Bone marrow (tissue), 2 donors: ENCODE measurements around the gene PBX1.
"Not testable (repeated sequence)": the region's sequence is repeated elsewhere in the genome, so short reads cannot be mapped to it uniquely, and the experiment has no call there.

Experiments
- DNase-seq, 2 donors: peaks; one replicate each; lab custom pipeline; 2025; lab: John Stamatoyannopoulos, UW

The PBX1 gene

DNA sequence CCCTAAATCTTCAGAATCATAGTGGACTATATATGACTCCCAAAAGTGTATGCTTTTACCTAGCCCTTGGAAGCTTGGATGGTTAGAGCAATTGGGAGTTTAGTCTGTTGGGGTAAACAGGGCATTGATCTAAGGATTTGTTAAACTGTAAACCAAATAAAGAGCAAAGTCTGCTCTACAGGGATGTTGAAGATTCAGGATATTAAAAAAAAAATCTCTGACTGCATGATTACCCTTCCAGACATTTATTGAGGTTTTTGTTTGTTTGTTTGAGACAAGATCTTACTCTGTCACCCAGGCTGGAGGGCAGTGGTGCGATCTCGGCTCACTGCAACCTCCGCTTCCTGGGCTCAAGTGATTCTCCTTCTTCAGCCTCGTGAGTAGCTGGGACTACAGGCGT lies 31.6 kb downstream of the PBX1 start:
- no peak for DNase-seq

DNA sequence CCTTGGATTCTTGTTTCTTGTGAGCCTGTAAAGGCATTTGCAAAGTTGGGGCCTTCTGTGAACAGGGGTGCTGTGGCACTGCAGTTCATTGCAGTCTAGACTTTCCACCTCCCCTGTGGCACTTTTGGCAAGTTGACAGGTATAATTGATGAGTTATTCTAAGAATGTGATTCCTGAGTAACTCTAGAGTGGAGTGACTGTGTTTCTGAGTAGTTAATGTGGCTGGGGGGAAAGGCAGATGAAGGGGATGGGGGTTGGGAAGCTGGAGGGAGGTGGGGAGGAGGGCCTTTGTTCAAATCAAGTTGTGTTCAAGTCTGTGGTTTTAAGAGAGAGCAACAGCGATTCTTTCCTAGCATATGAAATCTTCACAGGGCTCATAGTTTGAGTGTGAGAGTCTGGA lies 32.9 kb downstream of the PBX1 start:
- no peak for DNase-seq

DNA sequence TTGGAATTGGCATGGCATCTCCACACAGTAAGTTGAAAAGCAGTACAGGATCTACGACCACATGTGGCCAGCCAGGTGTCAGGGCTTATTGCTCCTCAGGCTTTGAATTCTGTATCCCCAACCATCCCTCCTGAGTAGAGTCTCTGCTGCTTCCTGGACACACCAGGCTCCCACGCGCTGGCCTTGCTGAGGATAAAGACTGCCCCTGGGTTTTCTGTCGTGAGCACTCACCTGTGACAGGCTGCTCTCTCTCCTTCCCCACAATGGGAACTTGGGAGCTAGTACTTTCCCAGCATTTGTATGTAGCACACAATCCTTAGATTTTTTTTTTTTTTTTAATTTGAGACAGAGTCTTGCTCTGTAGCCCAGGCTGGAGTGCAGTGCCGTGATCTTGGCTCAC lies 33.6 kb downstream of the PBX1 start:
- DNase-seq = no peak

DNA sequence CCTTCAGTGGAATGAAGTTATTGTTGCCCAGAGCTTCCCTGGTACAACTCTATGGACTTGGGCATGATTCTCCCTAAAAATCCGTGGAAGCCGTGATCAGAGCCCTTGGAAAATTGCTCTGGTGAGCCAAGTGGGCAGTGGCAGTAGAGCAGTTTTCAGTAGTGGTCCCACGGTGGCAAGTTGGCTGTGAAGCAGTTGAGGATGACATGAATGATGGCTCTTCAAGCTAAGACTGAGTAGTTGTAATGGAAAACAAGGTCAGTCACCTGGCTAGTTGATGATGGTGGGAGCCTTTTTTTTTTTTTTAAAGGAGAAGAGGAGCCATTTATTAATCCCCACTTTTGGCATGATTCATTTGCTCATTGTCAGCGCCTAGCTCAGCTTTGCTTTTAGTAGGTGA lies 36.2 kb downstream of the PBX1 start:
- DNase-seq = no peak

DNA sequence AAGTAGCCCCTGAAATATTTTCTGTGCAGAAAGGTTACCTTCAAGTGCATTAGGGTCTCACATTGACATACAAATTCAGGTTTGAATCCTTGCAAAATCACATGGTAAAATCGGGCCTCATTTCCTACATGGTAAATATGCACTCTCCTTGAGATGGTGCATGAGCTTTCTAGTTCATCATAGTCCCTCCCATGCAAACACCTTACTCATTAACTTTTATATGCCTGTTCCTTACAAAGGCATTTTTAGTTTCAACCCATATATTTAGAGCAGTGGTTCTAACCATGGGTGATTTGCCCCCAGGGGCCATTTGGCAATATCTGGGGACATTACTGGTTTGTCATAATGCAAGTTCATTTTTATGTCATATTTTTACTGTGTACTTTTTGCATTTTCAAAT lies 37.2 kb downstream of the PBX1 start:
- DNase-seq = no peak

DNA sequence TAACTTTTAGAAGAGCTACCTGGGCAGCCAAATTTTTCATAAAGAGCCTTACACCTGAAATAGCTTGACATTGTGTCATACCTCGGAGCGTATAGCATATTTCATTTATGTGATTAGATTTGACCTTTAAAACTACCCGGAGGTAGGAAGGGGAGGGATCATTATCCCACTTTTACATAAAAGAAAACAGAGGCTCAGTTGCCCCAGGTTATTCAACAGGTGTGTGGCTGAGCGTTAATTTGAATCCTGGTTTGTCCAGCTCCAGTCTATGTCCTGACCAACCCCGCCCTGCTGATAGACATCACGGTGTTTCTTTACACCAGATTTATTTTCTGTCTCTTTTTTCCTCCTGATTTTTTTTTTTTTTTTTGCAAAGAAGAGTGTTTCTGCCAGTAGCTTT lies 39.7 kb downstream of the PBX1 start:
- DNase-seq = no peak

DNA sequence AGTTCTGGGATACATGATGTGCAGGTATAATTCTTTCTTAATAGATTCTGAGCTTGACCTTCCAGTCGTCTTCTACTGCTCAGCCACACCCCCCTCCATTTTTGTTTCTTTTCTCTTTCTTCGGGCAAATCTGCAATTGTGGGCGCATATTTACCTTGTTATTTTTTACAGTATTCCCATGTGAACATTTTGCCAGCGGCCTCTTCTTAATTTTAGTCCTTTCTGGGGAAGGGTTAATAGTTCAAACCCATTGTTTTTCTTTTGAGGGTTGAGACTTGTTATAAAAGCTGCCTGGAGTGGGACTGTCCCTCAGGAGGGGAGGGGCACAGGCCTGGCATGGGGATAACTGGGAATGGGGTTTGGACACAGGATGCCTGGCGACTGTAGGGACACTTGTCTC lies 40.3 kb downstream of the PBX1 start:
- no peak for DNase-seq

DNA sequence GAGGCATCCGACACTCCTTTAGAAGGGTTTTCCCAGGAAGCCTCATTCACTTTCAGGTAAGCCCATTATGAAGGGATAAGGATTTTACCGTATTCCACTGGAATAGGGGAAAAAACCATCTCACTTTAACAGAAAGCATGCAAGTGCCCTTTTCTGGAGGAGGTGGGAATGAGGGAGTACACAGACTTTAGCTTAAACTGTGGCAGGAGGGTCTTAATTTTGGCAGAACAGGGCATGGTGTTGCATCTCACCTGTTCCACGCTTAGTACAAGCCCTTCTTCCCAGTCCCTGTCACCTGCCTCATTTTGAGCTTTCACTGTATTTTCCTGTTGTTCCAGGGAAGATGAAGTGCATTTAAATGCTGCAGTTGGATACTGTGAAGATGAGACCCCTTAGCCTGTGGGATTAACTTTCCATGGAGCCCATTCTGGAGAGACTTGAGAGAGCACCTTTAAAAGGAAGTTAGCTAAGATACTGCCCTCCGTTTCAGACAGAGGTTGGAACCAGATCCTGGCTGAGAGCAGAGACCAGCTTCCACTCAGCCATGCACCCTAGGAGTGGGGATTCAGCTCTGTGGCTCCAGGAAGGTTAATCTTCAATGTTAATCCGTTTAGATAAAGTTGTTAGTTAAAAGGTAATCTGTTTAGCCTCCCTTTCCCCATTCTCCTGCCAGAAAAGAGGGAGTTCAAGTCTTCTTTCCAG lies 42.6 kb downstream of the PBX1 start:
- no peak for DNase-seq

DNA sequence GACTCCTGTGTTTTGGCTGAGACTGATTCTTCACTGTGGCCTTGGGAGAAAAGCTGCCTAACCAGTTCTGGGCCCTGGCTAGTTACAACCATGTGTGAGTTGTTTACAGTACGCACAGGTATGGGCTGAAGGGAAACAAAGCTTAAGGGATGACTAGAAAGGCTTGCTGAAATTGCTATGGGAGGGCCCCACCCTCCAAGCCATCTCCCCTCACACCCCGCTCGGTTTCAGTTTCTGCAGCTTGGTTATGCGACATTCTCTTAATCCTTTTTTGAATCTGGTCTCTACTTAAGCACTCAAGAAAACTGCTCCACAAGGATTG lies 43.1 kb downstream of the PBX1 start:
- no peak for DNase-seq

DNA sequence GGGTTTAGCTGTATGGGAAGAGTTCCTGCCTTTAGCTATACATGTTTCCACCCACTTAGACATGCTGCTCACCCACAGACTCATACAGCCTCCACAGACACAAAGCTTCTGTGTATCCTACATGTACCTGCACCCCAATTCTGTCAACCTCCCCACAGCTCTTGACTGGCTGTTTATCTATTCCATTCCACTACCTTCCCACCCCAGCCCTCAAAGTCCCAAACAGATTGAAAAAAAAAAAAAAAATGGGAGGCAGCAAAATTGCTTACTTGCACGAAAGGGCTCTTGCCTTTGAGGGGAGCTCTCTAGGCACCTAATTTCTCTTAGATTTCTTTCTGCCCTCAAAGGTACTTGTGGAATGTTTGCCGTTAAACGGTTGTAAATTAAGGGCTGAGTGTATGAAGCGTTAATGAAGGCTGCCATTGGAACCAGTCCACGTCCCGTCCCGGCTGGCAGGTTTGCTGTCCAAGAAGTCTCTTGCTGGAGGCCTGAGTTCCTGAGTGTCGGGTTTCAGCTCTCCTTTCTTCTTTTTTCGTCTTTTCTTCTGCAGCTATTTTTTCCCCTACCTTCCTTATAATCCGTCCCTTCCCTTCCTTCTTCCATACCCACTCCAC lies 43.6 kb downstream of the PBX1 start:
- DNase-seq = no peak

DNA sequence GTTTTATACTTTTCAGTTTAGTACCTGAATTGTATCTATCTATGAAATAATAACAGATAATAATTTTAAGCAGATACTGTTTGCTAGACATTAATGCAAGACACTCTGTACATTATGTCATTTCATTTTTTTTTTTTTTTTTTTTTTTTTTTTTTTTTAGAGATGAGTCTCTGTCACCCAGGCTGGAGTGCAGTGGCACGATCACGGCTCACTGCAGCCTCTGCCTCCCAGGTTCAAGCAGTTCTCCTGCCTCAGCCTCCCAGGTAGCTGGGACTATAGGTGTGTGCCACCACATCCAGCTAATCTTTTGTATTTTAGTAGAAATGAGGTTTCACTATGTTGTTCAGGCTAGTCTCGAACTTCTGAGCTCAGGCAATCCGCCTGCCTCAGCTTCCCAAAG lies 44.8 kb downstream of the PBX1 start:
- not testable (repeated sequence) for DNase-seq

DNA sequence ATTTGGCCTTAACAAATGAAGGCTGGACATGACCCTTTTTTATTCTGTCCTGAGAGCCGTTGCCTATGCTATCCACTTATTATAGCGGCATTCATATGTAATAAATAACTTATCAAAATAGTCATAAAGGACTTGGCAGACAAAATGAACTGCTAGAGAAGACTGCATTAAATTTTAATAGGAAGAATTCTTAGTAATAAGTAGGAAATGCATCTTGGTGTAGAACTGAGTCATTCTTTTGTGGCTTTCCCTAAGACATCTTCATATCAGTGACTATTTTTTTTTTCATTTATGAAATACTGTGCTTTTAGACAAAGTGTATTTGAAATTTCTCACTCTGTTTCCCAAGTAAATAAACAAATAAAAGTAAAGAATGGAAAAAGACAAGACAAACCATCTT lies 45.6 kb downstream of the PBX1 start:
- no peak for DNase-seq

DNA sequence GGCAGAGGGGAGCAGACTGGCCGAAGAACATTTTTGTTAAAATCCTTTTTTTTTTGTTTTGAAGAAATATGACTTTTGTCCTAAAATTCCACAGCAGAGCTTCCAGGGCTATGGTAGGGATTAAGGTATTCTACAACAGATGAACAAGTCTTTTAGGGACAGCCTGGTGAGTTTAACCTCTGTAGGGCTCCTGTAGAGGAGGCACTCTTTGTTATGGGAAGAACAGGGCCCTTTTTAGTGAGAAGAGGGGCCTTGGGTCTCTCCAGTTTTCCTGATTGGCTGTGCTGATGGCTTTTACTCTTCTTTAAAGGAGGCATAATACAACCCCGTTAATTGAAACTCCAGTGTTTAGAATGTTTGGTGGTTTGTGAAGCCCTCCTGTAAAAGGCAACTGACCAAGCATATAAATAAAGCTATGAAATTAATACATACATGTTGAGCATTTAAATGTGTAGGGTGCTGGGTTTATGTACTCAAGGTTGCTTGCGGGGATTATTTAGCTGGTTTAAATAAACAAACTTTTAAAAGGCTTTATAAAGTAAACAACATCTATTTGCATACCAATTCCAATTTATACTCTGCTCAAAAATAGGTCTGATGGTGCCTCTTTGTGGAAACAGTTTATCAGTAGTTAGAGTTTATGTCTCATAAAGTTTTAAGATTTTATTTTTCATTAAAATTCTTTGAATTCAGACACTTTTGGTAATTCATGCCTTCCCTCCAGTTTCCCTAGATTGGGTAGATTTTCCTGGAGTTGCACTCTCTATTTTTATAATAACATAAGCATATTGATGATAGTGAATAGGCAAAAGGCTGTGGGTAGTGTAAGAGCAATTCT lies 46.5 kb downstream of the PBX1 start:
- no peak for DNase-seq

DNA sequence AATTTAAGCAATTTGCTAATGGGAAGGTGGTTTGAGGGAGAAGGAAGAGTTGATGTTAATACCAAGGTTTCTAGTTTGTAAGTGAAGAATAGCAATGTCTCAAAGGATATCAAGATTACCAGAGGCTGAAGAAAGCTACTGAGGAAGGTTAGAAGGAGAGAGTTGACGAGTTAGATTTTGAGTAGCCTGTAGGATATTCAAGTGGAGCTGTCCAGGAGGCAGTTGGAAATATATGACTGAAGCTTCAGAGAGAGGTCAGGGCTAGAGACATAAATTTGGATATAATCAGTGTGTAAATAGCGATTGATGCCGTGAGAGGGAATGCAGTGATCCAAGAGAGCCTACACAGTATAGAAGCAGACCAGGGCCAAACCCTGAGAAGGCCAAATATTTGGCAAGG lies 48.4 kb downstream of the PBX1 start:
- no peak for DNase-seq

DNA sequence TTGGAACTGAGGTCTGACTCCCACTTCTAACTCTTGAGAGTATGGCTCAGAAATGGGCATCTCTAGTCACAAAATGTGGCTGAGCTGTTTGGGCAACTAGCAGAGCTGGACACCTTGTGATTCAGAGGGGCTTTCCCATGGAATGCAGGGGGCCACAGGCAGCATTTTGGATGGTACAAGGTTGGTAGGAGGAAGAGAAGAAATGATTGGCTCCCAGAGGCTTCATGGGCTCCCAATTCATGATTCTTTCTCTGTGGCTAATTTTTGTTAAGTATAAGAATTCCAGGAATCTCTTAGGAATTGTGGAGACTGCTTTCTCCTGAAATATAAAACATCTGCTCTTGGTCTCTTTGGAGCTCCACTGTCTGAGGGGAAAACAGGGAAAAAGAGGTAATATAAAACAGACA lies 49.7 kb downstream of the PBX1 start:
- DNase-seq = no peak

DNA sequence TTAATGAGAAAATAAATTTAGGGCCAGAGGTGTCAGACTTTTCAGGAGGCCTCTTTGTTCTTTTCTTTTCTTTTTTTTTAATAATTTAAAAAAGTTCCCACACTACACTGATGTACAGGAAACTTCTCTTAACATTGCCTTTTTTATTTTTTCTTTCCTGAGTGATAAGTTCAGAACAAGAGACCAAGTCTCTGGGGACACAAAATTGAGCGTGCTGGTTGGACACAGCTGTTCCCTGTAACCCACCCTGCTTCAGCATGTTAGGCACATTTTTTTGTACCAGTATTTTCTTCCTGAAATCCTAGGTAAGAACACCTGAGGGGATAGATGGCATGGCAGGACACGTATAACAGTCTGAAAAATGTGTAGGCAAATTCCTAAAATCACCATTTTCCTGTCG lies 50.1 kb downstream of the PBX1 start:
- no peak for DNase-seq

DNA sequence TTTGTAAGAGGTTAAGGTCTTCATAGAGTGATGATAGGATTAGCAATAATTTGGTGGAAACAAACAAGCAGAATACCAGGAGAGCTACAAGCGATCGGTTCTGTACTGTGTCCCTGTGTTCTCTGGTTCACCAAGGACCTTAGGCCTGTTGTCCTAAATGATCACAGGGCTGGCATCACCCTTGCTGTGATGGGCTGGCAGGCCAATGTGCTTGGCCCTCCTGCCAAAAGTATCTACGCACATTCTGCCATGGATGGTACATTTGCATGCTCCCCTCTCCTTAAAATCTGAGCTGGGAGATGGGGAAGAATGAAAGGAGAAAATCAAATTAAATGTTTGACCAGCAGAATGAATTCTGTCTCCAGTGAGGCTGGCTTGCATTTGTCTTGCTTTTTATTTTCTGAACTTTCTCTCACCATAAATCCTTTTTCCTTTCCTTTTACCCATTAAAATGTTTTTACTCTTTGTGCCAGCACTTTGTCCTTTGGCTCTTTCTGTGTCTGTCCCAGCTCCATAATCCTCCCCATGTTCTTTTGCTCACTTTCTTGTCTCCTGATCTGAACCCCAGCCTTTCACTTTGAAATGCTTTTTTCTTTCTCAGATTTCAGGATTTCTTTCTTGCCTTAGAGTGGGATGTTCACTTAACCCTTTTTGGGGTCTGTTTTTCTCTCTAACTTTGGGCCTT lies 51.7 kb downstream of the PBX1 start:
- no peak for DNase-seq

DNA sequence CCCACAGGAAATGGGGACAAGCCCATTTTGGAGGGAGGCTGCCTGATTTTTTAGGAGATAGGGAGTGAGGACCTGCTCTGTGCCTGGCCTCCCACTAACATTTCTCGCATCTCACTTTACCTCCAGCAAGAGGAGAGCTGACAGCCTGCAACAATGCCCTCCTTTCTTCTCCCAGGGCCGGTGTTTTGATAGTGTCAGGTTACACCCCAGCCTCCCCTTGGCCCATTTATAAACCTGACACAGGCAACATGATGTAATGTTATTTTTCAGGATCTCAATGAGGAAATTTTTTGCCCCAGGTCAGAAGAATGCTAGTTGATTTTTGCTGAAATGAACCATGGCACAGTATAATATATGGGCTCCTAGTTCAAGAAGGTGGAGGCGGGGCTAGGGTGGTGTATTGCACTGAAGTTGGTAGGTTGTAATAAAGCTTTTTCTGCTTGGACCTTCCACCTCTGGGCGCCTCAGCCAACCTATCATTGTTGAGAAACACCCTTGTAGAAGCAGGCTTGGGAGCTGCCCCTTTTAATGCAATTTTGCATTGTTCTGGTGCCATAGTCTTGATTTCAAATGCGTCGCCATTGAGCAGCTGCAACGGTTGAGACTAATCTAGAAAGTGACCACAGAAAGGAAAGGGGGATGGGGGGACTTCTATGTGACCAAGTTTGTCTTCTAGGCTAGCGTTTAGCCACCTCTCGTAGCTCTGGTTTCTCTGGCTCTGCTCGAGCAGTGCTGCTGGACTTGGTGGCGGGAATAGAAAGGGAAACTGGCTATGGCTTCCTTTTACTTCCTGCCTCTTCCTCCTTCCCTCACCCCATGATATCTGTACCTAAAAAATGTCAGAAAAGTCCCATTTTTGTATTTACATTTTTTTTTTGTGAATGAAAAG lies 53.0 kb downstream of the PBX1 start:
- DNase-seq = no peak

DNA sequence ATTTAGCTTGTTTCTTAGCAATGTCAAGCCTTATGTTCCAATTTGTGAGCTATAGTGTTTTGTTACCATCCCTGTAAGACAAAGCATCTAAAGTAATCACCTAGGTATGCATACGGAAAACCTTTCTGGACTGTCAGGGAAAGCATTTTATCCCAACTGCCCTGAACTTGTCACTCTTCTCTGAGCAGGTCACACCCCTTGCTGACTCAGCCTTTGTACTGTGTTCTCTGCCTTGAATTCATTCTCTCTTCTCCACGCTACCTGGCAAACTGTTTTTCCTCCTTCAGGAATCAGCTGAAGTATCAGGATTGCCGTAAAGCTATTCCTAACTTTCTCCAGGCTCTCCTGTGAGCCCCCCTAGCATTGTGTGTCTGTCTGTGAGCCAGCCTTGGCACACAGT lies 54.2 kb downstream of the PBX1 start:
- DNase-seq = no peak

DNA sequence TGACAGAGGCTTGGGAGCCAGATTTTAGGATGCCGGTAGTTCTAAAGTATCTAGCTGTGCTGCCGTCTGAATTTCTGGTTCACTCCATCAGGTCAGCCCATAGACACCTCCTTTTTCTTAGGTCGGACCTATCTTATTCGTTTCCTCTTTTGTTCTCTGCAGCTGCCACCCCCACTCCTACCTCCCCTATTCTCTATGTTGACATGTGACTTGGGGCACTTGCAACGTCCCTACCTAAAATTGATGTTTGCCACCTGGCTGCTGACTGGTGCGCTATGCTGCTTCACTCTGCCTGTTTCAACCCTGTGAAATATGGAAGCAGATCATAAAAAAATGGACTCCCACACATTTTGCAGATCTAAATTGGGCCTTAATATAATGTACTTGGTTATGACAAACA lies 55.3 kb downstream of the PBX1 start:
- DNase-seq = no peak

DNA sequence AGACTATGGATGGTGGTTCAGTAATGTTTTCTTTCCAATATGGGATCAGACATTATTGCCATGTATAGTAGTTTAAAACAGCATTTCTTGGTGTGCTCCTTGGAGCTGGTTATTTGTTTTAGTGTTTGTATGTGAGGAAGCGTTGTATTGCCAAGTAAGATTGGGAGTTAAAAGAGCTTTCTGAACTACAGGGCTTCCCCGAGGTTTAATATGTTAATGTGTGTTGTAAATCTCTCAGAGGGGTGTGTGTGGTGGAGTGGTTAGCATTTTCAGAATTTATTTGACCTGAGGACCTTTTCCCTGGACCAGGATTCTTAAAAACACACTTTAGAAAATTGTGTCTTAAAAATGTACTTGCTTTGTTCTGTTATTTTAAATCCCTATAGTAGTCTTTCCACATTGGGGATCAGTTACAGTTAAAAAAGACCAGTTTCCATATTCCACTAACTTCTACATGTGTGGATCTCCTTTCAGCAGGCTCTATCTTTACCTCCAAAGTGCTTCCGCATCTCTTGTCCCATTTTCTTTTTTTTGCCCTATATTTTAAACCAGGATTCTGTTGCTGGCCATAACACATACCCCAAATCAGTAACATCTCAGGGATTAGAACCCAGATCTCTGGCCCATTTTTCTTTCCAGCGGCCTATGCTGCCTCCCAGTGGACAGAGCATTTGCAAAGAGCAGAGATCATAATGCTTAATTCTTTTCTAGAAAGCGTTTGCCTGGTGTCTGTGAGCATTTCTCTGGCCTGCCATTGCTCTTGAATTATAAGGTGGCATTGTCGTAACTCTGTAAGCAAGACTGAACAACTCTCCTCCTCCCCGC lies 58.6 kb downstream of the PBX1 start:
- no peak for DNase-seq
